WI38 (cell line): ENCODE measurements around the gene PRR13.

Source experiments
- H3K4me3 ChIP-seq: 2 replicates; pipeline ENCODE4 v1.5.1; 2011; ENCODE audit warnings: low read depth, mild to moderate bottlenecking, control low read depth, low read length
- CTCF ChIP-seq: IDR thresholded peaks from 2 replicates; pipeline ENCODE4 v1.5.1; 2012; ENCODE audit warnings: low read depth, mild to moderate bottlenecking, control low read depth, low read length

PRR13 gene

GRCh38 chr12:53467880-53468279 lies 26.3 kb downstream of the PRR13 start:
- TF ChIP-seq CTCF = no peak
- no peak overlapping the region for H3K4me3 ChIP-seq

- no peak overlapping the region for H3K4me3 ChIP-seq
- TF ChIP-seq CTCF = no peak
Measured at GRCh38 chr12:53468282-53468681, 26.7 kb downstream of the PRR13 start.

- no peak for TF ChIP-seq CTCF
- H3K4me3 ChIP-seq = no peak overlapping the region
Measured at GRCh38 chr12:53472056-53472582, 30.6 kb downstream of the PRR13 start.

GRCh38 chr12:53474077-53474476 lies 32.5 kb downstream of the PRR13 start:
- H3K4me3 ChIP-seq = no peak overlapping the region
- no peak for TF ChIP-seq CTCF

- H3K4me3 ChIP-seq = no peak overlapping the region
- no peak for TF ChIP-seq CTCF
Measured at GRCh38 chr12:53474819-53475218, 33.3 kb downstream of the PRR13 start.

GRCh38 chr12:53476769-53477209 lies 35.3 kb downstream of the PRR13 start:
- H3K4me3 ChIP-seq = no peak overlapping the region
- TF ChIP-seq CTCF = no peak

GRCh38 chr12:53478865-53479264 lies 37.3 kb downstream of the PRR13 start:
- H3K4me3 ChIP-seq = no peak overlapping the region
- TF ChIP-seq CTCF = no peak
